Measurements from ENCODE around the gene GALNT2.

Gene GALNT2

GRCh38 chr1:230307213-230307612 lies 240.2 kb downstream of the GALNT2 start:
- no peak for DNase-seq (ENCODE audit: low spot score)
- TF ChIP-seq CTCF (IDR thresholded peaks at IDR 0.05; ENCODE audit: extremely low read depth, insufficient read depth, missing control alignments) = no peak
- in situ Hi-C loops (cut with MboI; ENCODE audit: low pct_unique_long_range_greater_than_20kb, low sequenced_read_pairs, unreplicated experiment) = loop anchor here (25.0 kb wide), 2 partner anchors 645 to 1045 kb away; partner anchors contain the start of gene RAB4A

- TF ChIP-seq CTCF (IDR thresholded peaks at IDR 0.05; ENCODE audit: extremely low read depth, insufficient read depth, missing control alignments) = no peak
- no peak for DNase-seq (ENCODE audit: low spot score)
- in situ Hi-C loops (cut with MboI; ENCODE audit: low pct_unique_long_range_greater_than_20kb, low sequenced_read_pairs, unreplicated experiment) = loop anchor here (25.0 kb wide), 2 partner anchors 646 to 1046 kb away; partner anchors contain the start of gene RAB4A
Measured at GRCh38 chr1:230308039-230308438, 241.0 kb downstream of the GALNT2 start.

GRCh38 chr1:230308821-230309220 lies 241.8 kb downstream of the GALNT2 start:
- in situ Hi-C loops (cut with MboI; ENCODE audit: low pct_unique_long_range_greater_than_20kb, low sequenced_read_pairs, unreplicated experiment) = loop anchor here (25.0 kb wide), 2 partner anchors 647 to 1047 kb away; partner anchors contain the start of gene RAB4A

GRCh38 chr1:230309646-230310177 lies 242.7 kb downstream of the GALNT2 start:
- no peak for TF ChIP-seq CTCF (IDR thresholded peaks at IDR 0.05; ENCODE audit: extremely low read depth, insufficient read depth, missing control alignments)
- DNase-seq (ENCODE audit: low spot score) = no peak
- in situ Hi-C loops (cut with MboI; ENCODE audit: low pct_unique_long_range_greater_than_20kb, low sequenced_read_pairs, unreplicated experiment) = loop anchor here (25.0 kb wide), 2 partner anchors 647 to 1047 kb away; partner anchors contain the start of gene RAB4A

More at GRCh38 chr1:230308821-230309220, 241.8 kb downstream of the GALNT2 start:
- no peak for DNase-seq (ENCODE audit: low spot score)
- no peak for TF ChIP-seq CTCF (IDR thresholded peaks at IDR 0.05; ENCODE audit: extremely low read depth, insufficient read depth, missing control alignments)

GRCh38 chr1:230310381-230311163 lies 243.5 kb downstream of the GALNT2 start:
- in situ Hi-C loops (cut with MboI; ENCODE audit: low pct_unique_long_range_greater_than_20kb, low sequenced_read_pairs, unreplicated experiment) = loop anchor here (25.0 kb wide), 2 partner anchors 648 to 1048 kb away; partner anchors contain the start of gene RAB4A
- peak; percentile 85 for DNase-seq (ENCODE audit: low spot score)
- TF ChIP-seq CTCF (IDR thresholded peaks at IDR 0.05; ENCODE audit: extremely low read depth, insufficient read depth, missing control alignments) = peak; percentile 87

- in situ Hi-C loops (cut with MboI; ENCODE audit: low pct_unique_long_range_greater_than_20kb, low sequenced_read_pairs, unreplicated experiment) = loop anchor here (25.0 kb wide), 2 partner anchors 650 to 1050 kb away; partner anchors contain the start of gene RAB4A
- TF ChIP-seq CTCF (IDR thresholded peaks at IDR 0.05; ENCODE audit: extremely low read depth, insufficient read depth, missing control alignments) = no peak
- DNase-seq (ENCODE audit: low spot score) = no peak
Measured at GRCh38 chr1:230312676-230313075, 245.6 kb downstream of the GALNT2 start.
